ENCODE data around the gene APRT. TPM values are rescaled to one million over a fixed set of nuclear protein-coding genes. Genes with fewer than 3 reads are reported as not detected.

The APRT gene
- total RNA-seq, 8 experiments from 2014 or later: 30.2 to 241 (median 65.9) TPM

DNA sequence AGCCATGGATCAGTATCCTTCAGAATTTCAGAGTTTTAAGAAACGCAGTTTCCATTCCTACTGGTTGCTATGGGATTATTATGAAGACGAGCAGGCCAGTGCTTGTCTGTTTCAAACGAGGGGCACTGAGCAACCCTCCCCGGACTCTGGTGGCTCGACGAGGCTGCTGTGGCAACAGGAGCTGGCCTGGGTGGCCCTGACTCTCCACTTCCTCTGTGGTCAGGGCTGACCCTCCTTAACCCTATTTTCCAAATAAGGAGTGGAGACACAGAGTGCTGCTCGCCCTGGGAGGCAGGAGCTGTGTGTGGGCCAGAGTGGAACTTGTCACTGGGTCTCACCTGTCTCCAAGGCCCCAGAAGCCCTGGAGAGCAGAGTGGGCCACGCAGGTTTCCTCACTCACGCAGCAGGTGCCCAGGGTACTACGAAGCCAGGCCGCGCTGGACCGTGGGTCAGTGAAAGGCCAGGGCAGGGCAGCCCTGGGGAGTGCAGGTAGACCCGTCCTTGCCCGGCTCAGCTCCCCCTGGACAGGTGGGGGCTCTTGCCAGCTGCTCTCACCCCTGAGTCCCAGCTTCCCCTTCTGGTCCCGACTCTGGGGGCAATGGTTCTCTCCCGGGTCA lies 41.7 kb upstream of the APRT start:
- H3K27ac ChIP-seq: peak overlapping the region in 1 of 2 donors; percentile 49
- no peak overlapping the region for H3K4me3 ChIP-seq
- peak in 1 of 8 experiments; percentile 14 for ATAC-seq (replicated peaks in 6 of 8)
- in situ Hi-C loops (cut with MboI; ENCODE audit: low pct_unique_long_range_greater_than_20kb in 2 of 9, low sequenced_read_pairs in 9 of 9, unreplicated experiment in 9 of 9): loop anchor here in 1 of 9 experiments (10.0 kb wide), 1 partner anchor 61 kb away; no protein-coding TSS in a partner anchor
- H3K4me1 ChIP-seq (replicated peaks in 1 of 2): peaks cover 11 to 29% of the 10 kb centered on the region in 2 donors
- WGBS, 10 experiments: 63 to 100% (median 83%) methylated on average over 1 to 12 of the region's 17 CpGs; no CpG with 5 or more reads in 5 of the 10 experiments

DNA sequence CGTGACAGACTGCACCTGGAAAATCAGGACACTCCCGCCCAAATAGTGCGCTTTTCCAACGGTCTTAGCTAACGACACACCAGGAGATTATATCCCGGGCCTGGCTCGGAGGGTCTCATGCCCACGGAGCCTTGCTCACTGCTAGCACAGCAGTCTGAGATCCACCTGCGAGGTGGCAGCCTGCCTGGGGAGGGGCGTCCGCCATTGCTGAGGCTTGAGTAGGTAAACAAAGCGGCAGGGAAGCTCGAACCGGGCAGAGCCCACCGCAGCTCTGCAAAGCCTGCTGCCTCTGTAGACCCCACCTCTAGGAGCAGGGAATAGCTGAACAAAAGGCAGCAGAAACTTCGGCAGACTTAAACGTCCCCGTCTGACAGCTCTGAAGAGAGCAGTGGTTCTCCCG lies 39.9 kb upstream of the APRT start:
- 86 to 100% (median 100%) methylated on average over 1 to 9 of the region's 19 CpGs; no CpG with 5 or more reads in 5 of the 10 experiments for WGBS, 10 experiments
- in situ Hi-C loops (cut with MboI; ENCODE audit: low pct_unique_long_range_greater_than_20kb in 2 of 9, low sequenced_read_pairs in 9 of 9, unreplicated experiment in 9 of 9): loop anchor here in 1 of 9 experiments (10.0 kb wide), 1 partner anchor 63 kb away; no protein-coding TSS in a partner anchor
- no peak for ATAC-seq (replicated peaks in 6 of 8)

GRCh38 chr16:88850531-88851199 lies 38.9 kb upstream of the APRT start:
- Histone ChIP-seq H3K27ac (no peak overlapping the region), H3K4me1 (replicated peaks in 1 of 2) (peaks cover 1 to 23% of the 10 kb centered on the region in 2 donors), H3K4me3 (no peak overlapping the region)
- in situ Hi-C loops (cut with MboI; ENCODE audit: low pct_unique_long_range_greater_than_20kb in 2 of 9, low sequenced_read_pairs in 9 of 9, unreplicated experiment in 9 of 9): loop anchor here in 1 of 9 experiments (10.0 kb wide), 1 partner anchor 64 kb away; no protein-coding TSS in a partner anchor
- WGBS, 10 experiments: 20 to 100% (median 93%) methylated on average over 1 to 3 of the region's 33 CpGs; no CpG with 5 or more reads in 5 of the 10 experiments
- ATAC-seq (replicated peaks in 6 of 8): no peak

More for the DNA sequence above, 39.9 kb upstream of the APRT start:
- H3K27ac ChIP-seq: no peak overlapping the region
- H3K4me1 ChIP-seq (replicated peaks in 1 of 2): peaks cover 5 to 29% of the 10 kb centered on the region in 2 donors
- H3K4me3 ChIP-seq: no peak overlapping the region

- Histone ChIP-seq H3K4me3 (no peak overlapping the region), H3K4me1 (replicated peaks in 1 of 2) (peaks cover 6 to 10% of the 10 kb centered on the region in 2 donors), H3K27ac (no peak overlapping the region)
- WGBS, 10 experiments: 60 to 100% (median 81%) methylated on average over 1 to 3 of the region's 21 CpGs; no CpG with 5 or more reads in 6 of the 10 experiments
- in situ Hi-C loops (cut with MboI; ENCODE audit: low pct_unique_long_range_greater_than_20kb in 2 of 9, low sequenced_read_pairs in 9 of 9, unreplicated experiment in 9 of 9): no loop called here
- no peak for ATAC-seq (replicated peaks in 6 of 8)
These were observed 36.8 kb upstream of the APRT start for GRCh38 chr16:88848557-88848956.

GRCh38 chr16:88847654-88848053 lies 35.9 kb upstream of the APRT start:
- Histone ChIP-seq H3K27ac (no peak overlapping the region), H3K4me3 (no peak overlapping the region), H3K4me1 (replicated peaks in 1 of 2) (peaks cover under 1 to 6% of the 10 kb centered on the region in 2 donors)
- 89 to 100% (median 95%) methylated on average over 1 to 7 of the region's 18 CpGs; no CpG with 5 or more reads in 4 of the 10 experiments for WGBS, 10 experiments
- no peak for ATAC-seq (replicated peaks in 6 of 8)
- in situ Hi-C loops (cut with MboI; ENCODE audit: low pct_unique_long_range_greater_than_20kb in 2 of 9, low sequenced_read_pairs in 9 of 9, unreplicated experiment in 9 of 9): no loop called here

DNA sequence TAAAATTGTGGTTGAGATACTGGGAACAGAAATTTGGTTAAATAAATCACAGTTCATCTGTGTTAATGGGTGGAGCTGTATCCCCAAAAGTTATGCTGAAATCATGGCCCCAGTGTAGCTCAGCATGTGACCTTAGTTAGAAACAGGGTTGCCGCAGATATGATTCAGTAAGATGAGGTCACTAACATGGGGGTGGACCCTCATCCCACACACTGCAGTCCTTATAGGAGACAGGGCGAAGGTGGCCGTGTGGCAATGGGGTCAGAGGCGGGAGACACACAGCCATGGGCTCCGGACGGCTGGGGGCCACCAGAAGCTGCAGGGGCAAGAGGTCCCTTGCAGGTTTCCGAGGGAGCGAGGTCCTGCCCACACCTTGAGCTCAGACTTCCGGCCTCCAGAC lies 34.4 kb upstream of the APRT start:
- 80 to 100% (median 97%) methylated on average over 1 to 5 of the region's 9 CpGs; no CpG with 5 or more reads in 4 of the 10 experiments for WGBS, 10 experiments
- in situ Hi-C loops (cut with MboI; ENCODE audit: low pct_unique_long_range_greater_than_20kb in 2 of 9, low sequenced_read_pairs in 9 of 9, unreplicated experiment in 9 of 9): no loop called here
- H3K4me1 ChIP-seq (replicated peaks in 1 of 2): peaks cover 0 to 6% of the 10 kb centered on the region in 2 donors
- peak in 2 of 8 experiments; percentile 14 to 50 for ATAC-seq (replicated peaks in 6 of 8)
- H3K4me3 ChIP-seq: no peak overlapping the region
- H3K27ac ChIP-seq: no peak overlapping the region

DNA sequence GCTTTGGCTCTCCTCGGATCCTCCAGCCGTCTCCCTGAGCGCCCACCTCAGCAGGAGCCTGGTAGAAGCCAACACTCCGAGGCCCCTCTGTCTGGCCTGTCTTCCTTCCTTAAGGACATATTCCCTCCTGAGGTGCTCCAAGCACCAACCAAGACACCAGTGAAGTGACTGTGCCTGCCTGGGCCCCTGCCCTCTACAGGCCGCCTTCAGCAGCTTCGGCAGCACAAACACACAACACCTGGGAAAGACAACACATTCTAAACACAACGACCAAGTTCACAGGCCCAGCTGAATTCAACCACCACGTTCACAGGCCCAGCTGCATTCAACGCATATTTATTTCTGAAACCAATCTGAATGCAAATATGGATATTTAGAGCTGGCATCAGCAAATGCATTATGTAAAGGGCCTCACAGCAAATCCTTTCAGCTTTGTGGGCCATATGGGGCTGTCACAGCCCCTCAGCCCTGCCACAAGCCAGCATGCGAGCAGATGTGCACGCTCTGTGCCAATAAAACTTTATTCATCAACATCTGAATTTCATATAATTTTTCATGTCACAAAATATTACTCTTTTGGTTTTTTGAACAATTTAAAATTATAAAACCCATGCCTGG lies 32.8 kb upstream of the APRT start:
- Histone ChIP-seq H3K4me1 (replicated peaks in 1 of 2) (peaks cover 0 to 6% of the 10 kb centered on the region in 2 donors), H3K27ac (peak overlapping the region in 1 of 2 donors; percentile 14), H3K4me3 (no peak overlapping the region)
- peak in 7 of 8 experiments; percentile 29 to 96 (median 56) for ATAC-seq (replicated peaks in 6 of 8)
- WGBS, 10 experiments: 0 to 100% (median 33%) methylated on average over 1 to 6 of the region's 11 CpGs; no CpG with 5 or more reads in 2 of the 10 experiments
- in situ Hi-C loops (cut with MboI; ENCODE audit: low pct_unique_long_range_greater_than_20kb in 2 of 9, low sequenced_read_pairs in 9 of 9, unreplicated experiment in 9 of 9): no loop called here

- Histone ChIP-seq H3K4me1 (replicated peaks in 1 of 2) (peaks cover 0 to 6% of the 10 kb centered on the region in 2 donors), H3K27ac (no peak overlapping the region), H3K4me3 (no peak overlapping the region)
- WGBS, 10 experiments: 73 to 100% (median 100%) methylated on average over 1 to 6 of the region's 20 CpGs; no CpG with 5 or more reads in 5 of the 10 experiments
- in situ Hi-C loops (cut with MboI; ENCODE audit: low pct_unique_long_range_greater_than_20kb in 2 of 9, low sequenced_read_pairs in 9 of 9, unreplicated experiment in 9 of 9): no loop called here
- no peak for ATAC-seq (replicated peaks in 6 of 8)
These were observed 31.5 kb upstream of the APRT start for GRCh38 chr16:88843256-88843655.

DNA sequence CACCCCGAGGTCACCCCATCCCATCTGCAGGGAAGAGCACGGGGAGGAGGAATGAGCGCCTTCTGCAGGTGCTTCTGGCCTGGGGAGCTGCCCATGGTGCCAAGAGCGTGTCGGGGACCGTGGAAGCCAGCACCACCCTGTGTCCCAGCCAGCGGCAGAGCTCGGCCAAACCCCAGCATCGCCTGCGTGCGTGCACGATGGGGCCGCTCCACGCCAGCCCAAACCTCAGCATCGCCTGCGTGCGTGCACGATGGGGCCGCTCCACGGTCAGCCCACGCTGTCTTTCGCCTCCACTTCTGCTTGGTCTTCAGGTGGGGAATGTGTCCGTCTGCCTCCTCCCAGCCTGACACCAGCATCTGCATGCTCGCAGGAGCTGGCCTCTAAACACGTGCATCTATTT lies 31.1 kb upstream of the APRT start:
- H3K4me3 ChIP-seq: no peak overlapping the region
- H3K4me1 ChIP-seq (replicated peaks in 1 of 2): peaks cover 0 to 6% of the 10 kb centered on the region in 2 donors
- in situ Hi-C loops (cut with MboI; ENCODE audit: low pct_unique_long_range_greater_than_20kb in 2 of 9, low sequenced_read_pairs in 9 of 9, unreplicated experiment in 9 of 9): no loop called here
- 80 to 100% (median 95%) methylated on average over 1 to 6 of the region's 25 CpGs; no CpG with 5 or more reads in 4 of the 10 experiments for WGBS, 10 experiments
- H3K27ac ChIP-seq: no peak overlapping the region
- no peak for ATAC-seq (replicated peaks in 6 of 8)

- 75 to 100% (median 92%) methylated on average over 1 to 8 of the region's 15 CpGs; no CpG with 5 or more reads in 5 of the 10 experiments for WGBS, 10 experiments
- Histone ChIP-seq H3K4me1 (replicated peaks in 1 of 2) (peaks cover 0 to 6% of the 10 kb centered on the region in 2 donors), H3K27ac (no peak overlapping the region), H3K4me3 (no peak overlapping the region)
- in situ Hi-C loops (cut with MboI; ENCODE audit: low pct_unique_long_range_greater_than_20kb in 2 of 9, low sequenced_read_pairs in 9 of 9, unreplicated experiment in 9 of 9): no loop called here
- no peak for ATAC-seq (replicated peaks in 6 of 8)
These were observed 30.6 kb upstream of the APRT start for GRCh38 chr16:88842308-88842756.

GRCh38 chr16:88841521-88842307 lies 30.0 kb upstream of the APRT start:
- Histone ChIP-seq H3K4me3 (no peak overlapping the region), H3K27ac (no peak overlapping the region), H3K4me1 (replicated peaks in 1 of 2) (peaks cover 0 to 6% of the 10 kb centered on the region in 2 donors)
- WGBS, 10 experiments: 89 to 95% (median 90%) methylated on average over 2 to 15 of the region's 40 CpGs; no CpG with 5 or more reads in 7 of the 10 experiments
- no peak for ATAC-seq (replicated peaks in 6 of 8)
- in situ Hi-C loops (cut with MboI; ENCODE audit: low pct_unique_long_range_greater_than_20kb in 2 of 9, low sequenced_read_pairs in 9 of 9, unreplicated experiment in 9 of 9): no loop called here

GRCh38 chr16:88840600-88841215 lies 29.0 kb upstream of the APRT start:
- peaks cover 0 to 6% of the 10 kb centered on the region in 2 donors for H3K4me1 ChIP-seq (replicated peaks in 1 of 2)
- H3K27ac ChIP-seq: no peak overlapping the region
- no peak for ATAC-seq (replicated peaks in 6 of 8)
- WGBS, 10 experiments: 76 to 100% (median 90%) methylated on average over 1 to 5 of the region's 30 CpGs; no CpG with 5 or more reads in 6 of the 10 experiments
- in situ Hi-C loops (cut with MboI; ENCODE audit: low pct_unique_long_range_greater_than_20kb in 2 of 9, low sequenced_read_pairs in 9 of 9, unreplicated experiment in 9 of 9): no loop called here
- H3K4me3 ChIP-seq: no peak overlapping the region
